Esophagus muscularis mucosa (tissue), 4 donors: ENCODE measurements around the gene SLC6A11. TPM values are rescaled to one million over a fixed set of nuclear protein-coding genes. Genes with fewer than 3 reads are reported as not detected.
A peak's percentile ranks its signal among the peaks of the same experiment; 100 is the strongest.

Experiments
- DNase-seq: peaks from one replicate; pipeline ENCODE4 v3.0.0-alpha.2; 2017; ENCODE audit errors: extremely low spot score
- H3K27ac ChIP-seq, 4 donors: fragments of 200-600 bp; sonication (generic); replicated peaks in 1 of 4; 1 replicate in 3 of 4; 2 replicates in 1 of 4; pipeline ENCODE4 v1.5.1; 2016 to 2019; ENCODE audit warnings: mild to moderate bottlenecking in 1 of 4
- H3K27me3 ChIP-seq, 4 donors: fragments of 200-600 bp; sonication (generic); one replicate each; pipeline versions ENCODE4 v1.5.1 to v1.6.0; 2016 to 2019
- H3K36me3 ChIP-seq, 4 donors: fragments of 200-600 bp; sonication (generic); one replicate each; pipeline ENCODE4 v1.5.1; 2016 to 2019
- H3K4me1 ChIP-seq, 4 donors: fragments of 200-600 bp; sonication (generic); one replicate each; pipeline ENCODE4 v1.5.1; 2016 to 2019
- H3K4me3 ChIP-seq, 4 donors: fragments of 200-600 bp; sonication (generic); 1 replicate in 2 of 4; 2 replicates in 2 of 4; pipeline ENCODE4 v1.5.1; 2016 to 2019; ENCODE audit warnings: mild to moderate bottlenecking in 4 of 4, moderate library complexity in 1 of 4
- H3K9me3 ChIP-seq, 4 donors: fragments of 200-600 bp; sonication (generic); 1 replicate in 3 of 4; 2 replicates in 1 of 4; pipeline ENCODE4 v1.5.1; 2016 to 2019
- CTCF ChIP-seq, 3 experiments: fragments of 200-600 bp in 2 of 3; fragments of 450-650 bp in 1 of 3; sonication (generic) in 2 of 3; IDR thresholded peaks; one replicate each; pipeline ENCODE4 v1.5.1; 2017 to 2019; ENCODE audit warnings: antibody characterized with exemption in 3 of 3, mild to moderate bottlenecking in 2 of 3, moderate library complexity in 1 of 3
- EP300 ChIP-seq: sonication (generic); formaldehyde crosslinking; IDR thresholded peaks from one replicate; pipeline ENCODE4 v1.6.1; 2017; ENCODE audit warnings: antibody characterized with exemption
- POLR2A ChIP-seq: fragments of 450-650 bp; IDR thresholded peaks from one replicate; pipeline ENCODE4 v1.6.1; 2017; ENCODE audit warnings: antibody characterized with exemption, moderate library complexity, mild to moderate bottlenecking, low read depth
- POLR2AphosphoS5 ChIP-seq, 2 donors: sonication (generic); formaldehyde crosslinking; IDR thresholded peaks; one replicate each; pipeline ENCODE4 v1.6.1; 2017; ENCODE audit warnings: antibody characterized with exemption in 2 of 2
- WGBS: methylation state at CpG from one replicate; pipeline ENCODE4 v1.1.5; 2018; 5-methylcytosine and 5-hydroxymethylcytosine counted together
- intact Hi-C: fragments of 100-400 bp; cut with DNase I; formaldehyde crosslinking; loops from one replicate; pipeline ENCODE4 v1.15.1; 2023
- total RNA-seq, 4 donors: library from RNA; depleted of rRNA; stranded (reverse); fragments of >200 nt; gene quantifications; one replicate each; pipeline versions ENCODE4 v1.1.0 to v1.2.1, GENCODE V29; 2016

SLC6A11 gene
- total RNA-seq, 4 donors from 2014 or later: not detected

- H3K27me3 ChIP-seq: peaks cover 0 to 31% (median 0%) of the 10 kb centered on the region in 4 donors
- intact Hi-C loops: loop anchor here (10.0 kb wide), 2 partner anchors 178 to 392 kb away; no protein-coding TSS in a partner anchor
- no peak overlapping the region for H3K27ac ChIP-seq
- TF ChIP-seq POLR2AphosphoS5 (IDR thresholded peaks at IDR 0.05): no peak
- no peak for TF ChIP-seq POLR2A
- TF ChIP-seq CTCF (IDR thresholded peaks at IDR 0.05): no peak
- no peak for TF ChIP-seq EP300
- DNase-seq: no peak
- no peak overlapping the region for H3K4me3 ChIP-seq
- H3K36me3 ChIP-seq: no peaks in the 10 kb centered on the region
- H3K9me3 ChIP-seq: peaks cover 0 to 4% (median 0%) of the 10 kb centered on the region in 4 donors
- H3K4me1 ChIP-seq: no peaks in the 10 kb centered on the region
- 74% methylated on average over 4 of the region's 4 CpGs for WGBS
These were observed 126.7 kb downstream of the SLC6A11 start for GRCh38 chr3:10942690-10943205.

- intact Hi-C loops: loop anchor here (2.0 to 10.0 kb wide), 3 partner anchors 114 to 390 kb away; no protein-coding TSS in a partner anchor
- H3K9me3 ChIP-seq: peaks cover 0 to 4% (median 0%) of the 10 kb centered on the region in 4 donors
- no peak for TF ChIP-seq POLR2A
- no peak for TF ChIP-seq EP300
- TF ChIP-seq POLR2AphosphoS5 (IDR thresholded peaks at IDR 0.05): no peak
- no peak for TF ChIP-seq CTCF (IDR thresholded peaks at IDR 0.05)
- H3K4me1 ChIP-seq: no peaks in the 10 kb centered on the region
- WGBS: 93% methylated on average over 8 of the region's 8 CpGs
- no peaks in the 10 kb centered on the region for H3K36me3 ChIP-seq
- H3K4me3 ChIP-seq: no peak overlapping the region
- no peak for DNase-seq
- H3K27me3 ChIP-seq: peaks cover 0 to 35% (median 0%) of the 10 kb centered on the region in 4 donors
- H3K27ac ChIP-seq: no peak overlapping the region
These were observed 128.8 kb downstream of the SLC6A11 start for GRCh38 chr3:10944866-10945265.

GRCh38 chr3:10945683-10946287 lies 129.8 kb downstream of the SLC6A11 start:
- intact Hi-C loops: loop anchor here (2.0 to 10.0 kb wide), 3 partner anchors 113 to 389 kb away; no protein-coding TSS in a partner anchor
- Histone ChIP-seq H3K27ac (no peak overlapping the region), H3K4me1 (no peaks in the 10 kb centered on the region), H3K4me3 (no peak overlapping the region), H3K9me3 (peaks cover 0 to 4% (median 0%) of the 10 kb centered on the region in 4 donors), H3K36me3 (no peaks in the 10 kb centered on the region), H3K27me3 (peaks cover 0 to 36% (median 0%) of the 10 kb centered on the region in 4 donors)
- DNase-seq: no peak
- TF ChIP-seq POLR2AphosphoS5 (IDR thresholded peaks at IDR 0.05): no peak
- TF ChIP-seq CTCF (IDR thresholded peaks at IDR 0.05): peak; percentile 53 to 87 (median 75)
- WGBS: 43% methylated on average over 8 of the region's 8 CpGs

- Histone ChIP-seq H3K27ac (no peak overlapping the region), H3K4me3 (no peak overlapping the region), H3K36me3 (no peaks in the 10 kb centered on the region), H3K9me3 (peaks cover 0 to 4% (median 0%) of the 10 kb centered on the region in 4 donors), H3K27me3 (peaks cover 0 to 43% (median 0%) of the 10 kb centered on the region in 4 donors), H3K4me1 (no peaks in the 10 kb centered on the region)
- WGBS: 80% methylated on average over 8 of the region's 8 CpGs
- intact Hi-C loops: loop anchor here (10.0 kb wide), 2 partner anchors 182 to 388 kb away; no protein-coding TSS in a partner anchor
- TF ChIP-seq CTCF (IDR thresholded peaks at IDR 0.05) (no peak), POLR2AphosphoS5 (IDR thresholded peaks at IDR 0.05) (no peak), EP300 (no peak), POLR2A (no peak)
- no peak for DNase-seq
These were observed 130.5 kb downstream of the SLC6A11 start for GRCh38 chr3:10946526-10946925.
